Dedifferentiated amniotic fluid mesenchymal stem cell (primary cell): ENCODE measurements around the gene DHX34.
"Not testable (repeated sequence)": the region's sequence is repeated elsewhere in the genome, so short reads cannot be mapped to it uniquely, and the experiment has no call there.

Experiments used
- DNase-seq: peaks from one replicate; pipeline ENCODE4 v3.0.0-alpha.2; 2016; ENCODE audit errors: extremely low spot score

DHX34 gene

DNA sequence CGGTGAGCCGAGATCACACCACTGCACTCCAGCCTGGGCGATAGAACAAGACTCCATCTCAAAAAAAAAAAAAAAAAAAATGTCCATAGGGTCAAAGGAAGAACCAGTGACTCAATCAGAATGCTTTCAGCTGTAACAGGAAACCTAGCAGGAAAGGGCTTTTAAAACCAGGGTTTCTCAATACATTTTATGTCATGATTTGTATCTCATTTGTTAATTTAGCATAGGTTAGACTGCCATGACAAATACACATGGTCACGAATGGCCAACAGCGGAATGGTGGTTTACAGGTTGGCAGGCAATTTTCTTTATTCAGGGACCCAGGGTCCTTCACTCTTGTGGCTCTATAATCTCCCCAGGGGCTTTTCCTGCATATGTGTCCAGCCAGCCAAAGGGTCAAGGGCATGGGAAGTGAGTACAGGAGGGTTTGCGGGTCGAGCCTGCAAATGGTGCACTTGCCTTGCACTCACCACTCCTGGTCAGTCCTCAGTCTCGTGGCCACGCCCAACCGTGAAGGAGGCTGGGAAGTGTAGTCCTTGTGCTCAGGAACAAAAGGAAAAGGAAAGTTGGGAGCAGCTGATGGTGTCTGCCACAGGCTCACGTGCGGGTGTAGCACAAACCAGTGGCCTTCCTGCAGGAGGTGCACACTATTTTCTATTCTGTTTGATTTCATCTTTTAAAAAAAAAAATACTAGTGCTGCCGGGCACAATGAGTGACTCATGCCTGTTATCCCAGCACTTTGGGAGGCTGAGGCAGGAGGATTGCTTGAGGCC, 14.8 kb downstream of the DHX34 start:
- DNase-seq: no peak

DNA sequence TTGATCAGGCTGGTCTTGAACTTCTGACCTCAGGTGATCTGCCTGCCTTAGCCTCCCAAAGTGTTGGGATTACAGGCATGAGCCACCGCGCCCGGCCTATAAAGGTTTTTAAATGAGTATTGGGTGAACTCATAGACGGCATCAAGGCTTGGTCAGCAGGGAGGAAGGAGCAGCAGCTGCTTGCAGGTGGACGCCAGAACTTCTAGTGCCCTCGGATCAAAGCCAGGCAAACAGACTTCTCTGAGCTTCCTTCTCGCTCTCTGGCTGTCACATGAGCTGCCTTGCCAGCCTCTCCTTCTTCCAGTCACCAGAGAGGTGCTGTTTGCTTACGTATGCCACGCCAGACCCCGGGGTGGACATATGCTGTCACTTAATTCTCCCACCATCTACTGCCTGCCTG, 16.3 kb downstream of the DHX34 start:
- DNase-seq: not testable (repeated sequence)

GRCh38 chr19:47370045-47370611, 21.0 kb downstream of the DHX34 start:
- peak; percentile 48 for DNase-seq

DNA sequence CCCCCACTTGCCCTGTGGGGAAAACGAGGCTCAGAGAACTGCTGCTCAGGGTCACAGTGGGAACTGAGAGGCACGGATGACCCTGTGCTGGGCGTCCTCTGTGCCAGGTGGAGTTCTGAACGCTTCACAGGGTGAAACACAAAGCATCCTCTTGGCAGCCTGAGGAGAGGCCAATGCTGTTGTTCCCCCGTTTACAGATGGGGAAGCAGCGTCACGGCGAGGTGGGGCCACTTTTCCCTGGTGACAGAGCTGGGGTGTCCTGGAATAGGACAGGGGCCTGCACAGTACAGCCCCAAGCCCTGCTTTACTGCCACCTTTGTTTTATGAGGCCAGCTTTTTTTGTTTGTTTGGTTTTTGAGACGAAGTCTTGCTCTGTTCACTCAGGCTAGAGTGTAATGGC, 22.1 kb downstream of the DHX34 start:
- DNase-seq: no peak

DNA sequence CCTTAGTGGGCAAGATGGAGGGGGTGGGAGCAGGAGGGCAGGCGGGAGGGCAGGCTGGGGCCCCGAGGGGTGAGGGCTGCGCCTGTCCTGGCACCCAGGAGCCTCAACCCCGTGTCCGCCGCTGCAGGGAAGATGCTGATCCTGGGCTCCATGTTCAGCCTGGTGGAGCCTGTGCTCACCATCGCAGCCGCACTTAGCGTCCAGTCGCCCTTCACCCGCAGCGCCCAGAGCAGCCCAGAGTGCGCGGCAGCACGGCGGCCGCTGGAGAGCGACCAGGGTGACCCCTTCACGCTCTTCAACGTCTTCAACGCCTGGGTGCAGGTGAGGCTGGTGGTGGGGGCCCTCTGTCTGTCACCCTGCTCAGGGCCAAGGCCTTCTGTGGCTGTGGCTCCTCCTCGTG, 23.5 kb downstream of the DHX34 start:
- no peak for DNase-seq

GRCh38 chr19:47373246-47374240, 24.4 kb downstream of the DHX34 start:
- no peak for DNase-seq

DNA sequence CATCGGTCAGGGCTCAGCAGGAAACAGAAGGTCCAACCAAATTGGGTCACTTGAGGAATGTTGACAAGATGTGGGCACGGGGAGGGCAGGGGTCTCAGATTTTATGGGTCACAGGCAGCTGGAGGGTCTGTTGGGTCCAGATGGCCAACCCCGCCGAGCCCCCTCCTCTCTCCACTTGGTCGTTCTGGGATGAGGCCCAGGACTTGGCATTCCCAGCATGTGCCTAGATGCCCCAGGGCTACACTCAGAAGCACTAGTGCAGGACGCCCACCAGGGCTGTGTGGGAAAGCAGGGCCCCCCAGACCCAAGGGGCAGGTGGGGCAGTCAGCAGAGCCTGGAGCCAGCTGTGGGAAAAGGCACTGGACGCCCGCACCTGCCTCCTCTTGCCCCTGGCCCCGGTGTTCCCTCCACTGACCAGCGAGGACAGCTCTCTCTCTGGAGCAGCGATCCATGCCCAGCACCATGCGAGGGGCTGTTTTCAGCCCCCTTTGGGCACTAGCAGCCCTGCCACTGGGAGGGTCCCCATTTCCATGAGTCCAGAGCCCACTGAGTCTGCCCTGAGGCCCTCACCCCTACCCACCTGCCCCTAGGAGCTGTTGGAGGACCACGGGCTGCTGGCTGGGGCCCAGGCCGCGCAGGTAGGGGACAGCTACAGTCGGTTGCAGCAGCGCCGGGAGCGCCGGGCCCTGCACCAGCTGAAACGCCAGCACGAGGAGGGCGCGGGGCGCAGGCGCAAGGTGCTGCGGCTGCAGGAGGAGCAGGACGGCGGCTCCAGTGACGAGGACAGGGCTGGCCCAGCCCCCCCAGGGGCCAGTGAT, 26.0 kb downstream of the DHX34 start:
- no peak for DNase-seq

- DNase-seq: no peak
Observed at GRCh38 chr19:47375694-47376588, 26.8 kb downstream of the DHX34 start.

GRCh38 chr19:47376589-47377144, 27.6 kb downstream of the DHX34 start:
- DNase-seq: no peak

DNA sequence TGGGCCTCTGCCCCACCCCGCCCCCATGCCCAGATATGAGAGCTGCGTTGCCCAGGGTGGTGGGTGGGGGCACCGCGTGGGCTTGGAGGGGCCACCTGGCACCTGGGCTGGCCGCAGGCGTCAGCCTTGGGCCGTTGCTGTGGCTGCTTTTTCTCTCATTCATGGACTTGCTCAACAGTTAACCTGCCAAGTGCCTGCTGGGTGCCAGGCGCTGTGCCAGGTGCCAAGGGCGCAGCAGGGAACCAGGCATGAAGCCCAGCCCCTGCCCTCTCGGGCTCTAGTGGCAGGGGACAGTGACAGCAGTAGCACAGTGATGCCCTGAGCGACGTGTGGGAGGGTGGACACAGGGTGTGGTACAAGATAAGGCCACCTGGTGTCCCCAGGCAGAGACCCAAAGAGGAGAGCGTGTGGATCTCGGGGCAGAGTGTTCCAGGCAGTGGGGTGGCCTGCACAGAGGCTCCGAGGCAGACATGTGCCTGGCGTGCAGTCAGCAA, 28.1 kb downstream of the DHX34 start:
- DNase-seq: no peak

DNA sequence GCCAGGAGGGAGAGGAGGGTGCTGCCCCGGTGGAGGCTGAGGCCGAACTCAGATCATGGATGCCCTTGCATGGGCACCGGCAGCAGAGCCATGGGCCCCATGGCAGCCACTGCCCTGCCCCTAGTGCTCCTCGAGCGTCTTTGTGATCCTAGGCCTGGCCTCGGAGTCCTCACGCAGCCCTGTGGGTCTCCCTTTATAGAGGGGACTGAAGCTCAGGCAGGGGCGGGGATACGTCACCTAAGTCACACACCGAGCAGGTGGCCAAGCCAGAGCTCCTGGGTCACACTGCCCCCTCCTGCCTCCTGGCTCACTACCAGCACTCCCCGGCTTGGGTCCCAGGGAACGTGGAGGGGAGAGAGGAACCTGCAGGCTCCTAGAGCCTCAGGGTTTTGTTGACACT, 28.7 kb downstream of the DHX34 start:
- DNase-seq: no peak

- DNase-seq: no peak
Observed at GRCh38 chr19:47378246-47378645, 29.1 kb downstream of the DHX34 start.

- DNase-seq: no peak
Observed at GRCh38 chr19:47379381-47379938, 30.3 kb downstream of the DHX34 start.

- no peak for DNase-seq
Observed at GRCh38 chr19:47380559-47380958, 31.4 kb downstream of the DHX34 start.

DNA sequence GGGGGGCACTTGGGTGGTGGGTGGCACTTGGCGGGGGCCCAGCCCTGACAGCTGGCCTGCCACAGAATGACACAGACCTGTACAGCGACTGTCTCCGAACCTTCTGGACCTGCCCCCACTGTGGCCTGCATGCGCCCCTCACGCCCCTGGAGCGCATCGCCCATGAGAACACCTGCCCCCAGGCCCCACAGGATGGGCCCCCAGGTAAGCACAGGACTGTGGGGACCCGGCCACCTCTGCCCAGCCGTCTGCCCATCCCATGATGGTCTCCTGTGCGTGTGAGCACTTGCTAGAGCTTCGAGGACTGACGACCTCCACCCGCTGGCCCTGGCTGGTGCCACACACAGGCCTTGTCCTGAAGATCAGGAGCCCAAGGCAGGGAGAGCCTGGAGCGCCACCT, 32.0 kb downstream of the DHX34 start:
- DNase-seq: no peak

DNA sequence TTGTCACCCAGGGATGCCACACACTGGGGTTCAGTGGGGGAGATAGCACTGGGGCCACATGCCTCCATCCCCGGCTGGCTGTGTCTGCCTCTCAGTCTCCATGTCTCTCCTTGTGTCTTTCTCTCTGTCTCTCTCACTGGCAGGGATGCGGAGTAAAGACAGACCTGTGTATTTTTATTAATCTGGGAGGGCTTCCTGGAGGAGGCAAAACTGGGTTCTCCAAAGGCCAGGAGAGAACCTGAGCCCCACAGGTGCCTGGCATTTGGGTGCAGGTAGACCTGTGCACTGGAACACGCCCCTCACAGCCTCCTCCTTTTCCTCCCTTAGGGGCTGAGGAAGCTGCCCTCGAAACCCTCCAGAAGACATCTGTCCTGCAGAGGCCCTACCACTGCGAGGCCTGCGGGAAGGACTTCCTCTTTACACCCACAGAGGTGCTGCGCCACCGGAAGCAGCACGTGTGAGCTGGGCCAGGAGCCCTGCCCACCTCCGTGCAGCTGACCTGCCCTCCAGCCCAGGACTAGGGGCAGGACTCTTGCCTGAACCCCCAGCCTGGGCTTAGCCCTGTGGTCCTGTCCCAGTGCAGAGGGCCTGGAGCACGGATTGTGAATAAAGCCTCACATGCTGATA, 32.7 kb downstream of the DHX34 start:
- no peak for DNase-seq

DNA sequence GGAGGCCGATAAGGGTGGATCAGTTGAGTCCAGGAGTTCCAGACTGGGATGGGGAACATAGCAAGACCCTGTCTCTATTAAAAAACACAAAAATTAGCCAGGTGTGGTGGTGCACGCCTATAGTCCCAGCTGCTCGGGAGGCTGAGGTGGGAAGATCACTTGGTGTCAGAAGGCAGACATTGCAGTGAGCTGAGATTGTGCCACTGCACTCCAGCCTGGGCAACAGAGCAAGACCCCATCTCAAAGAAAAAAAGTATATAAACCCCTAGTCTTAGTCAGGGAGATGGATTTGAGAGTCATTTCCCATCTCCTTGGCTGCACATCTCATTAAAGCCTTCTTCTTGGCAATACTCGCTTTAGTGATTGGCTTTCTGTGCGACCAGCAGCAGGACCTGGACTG, 34.8 kb downstream of the DHX34 start:
- not testable (repeated sequence) for DNase-seq

- DNase-seq: not testable (repeated sequence)
Observed at GRCh38 chr19:47384533-47384932, 35.4 kb downstream of the DHX34 start.

DNA sequence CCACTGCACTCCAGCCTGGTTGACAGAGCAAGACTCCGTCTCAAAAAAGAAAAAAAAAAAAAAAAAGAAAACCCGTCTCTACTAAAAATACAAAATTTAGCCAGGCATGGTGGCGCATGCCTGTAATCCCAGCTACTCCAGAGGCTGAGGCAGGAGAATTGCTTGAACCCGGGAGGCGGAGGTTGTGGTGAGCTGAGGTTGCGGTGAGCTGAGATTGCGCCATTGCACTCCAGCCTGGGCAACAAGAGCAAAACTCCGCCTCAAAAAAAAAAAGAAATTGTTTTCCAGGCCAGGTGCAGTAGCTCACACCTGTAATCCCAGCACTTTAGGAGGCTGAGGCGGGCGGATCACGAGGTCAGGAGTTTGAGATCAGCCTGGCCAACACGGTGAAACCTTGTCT, 37.5 kb downstream of the DHX34 start:
- DNase-seq: not testable (repeated sequence)
